Stimulated activated CD4-positive, alpha-beta T cell treated with anti-CD3 and anti-CD28 coated beads, TNF-alpha, amount 100 ng/mL, for 48 hours (primary cell): ENCODE measurements around the gene CTDSPL.

Experiments
- DNase-seq, 3 donors: peaks; one replicate each; pipeline ENCODE4 v3.0.0-alpha.2; 2020; ENCODE audit warnings: low read depth in 3 of 3

CTDSPL gene

DNA sequence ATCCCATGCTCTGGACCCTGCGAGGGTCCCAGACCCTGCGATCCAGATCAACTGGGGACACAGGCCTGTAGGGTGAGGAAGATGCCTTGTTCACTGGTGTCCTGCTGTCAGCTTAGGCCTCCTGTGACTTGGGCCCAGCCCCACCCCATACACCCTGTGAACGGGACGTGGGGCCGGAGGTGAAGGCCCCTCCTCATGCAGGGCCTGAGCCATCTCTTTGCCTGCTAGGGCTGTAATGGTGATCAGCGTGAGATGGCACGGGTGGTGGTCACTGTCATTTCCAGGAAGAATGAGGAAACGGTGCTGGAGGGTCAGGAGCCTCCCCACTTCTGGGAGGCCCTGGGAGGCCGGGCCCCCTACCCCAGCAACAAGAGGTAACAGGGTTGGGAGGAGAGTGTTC lies 141.3 kb downstream of the CTDSPL start:
- DNase-seq, result no peak

- peak; percentile 27 to 57 (median 38) for DNase-seq
Measured at GRCh38 chr3:38003371-38003816, 141.7 kb downstream of the CTDSPL start.

DNA sequence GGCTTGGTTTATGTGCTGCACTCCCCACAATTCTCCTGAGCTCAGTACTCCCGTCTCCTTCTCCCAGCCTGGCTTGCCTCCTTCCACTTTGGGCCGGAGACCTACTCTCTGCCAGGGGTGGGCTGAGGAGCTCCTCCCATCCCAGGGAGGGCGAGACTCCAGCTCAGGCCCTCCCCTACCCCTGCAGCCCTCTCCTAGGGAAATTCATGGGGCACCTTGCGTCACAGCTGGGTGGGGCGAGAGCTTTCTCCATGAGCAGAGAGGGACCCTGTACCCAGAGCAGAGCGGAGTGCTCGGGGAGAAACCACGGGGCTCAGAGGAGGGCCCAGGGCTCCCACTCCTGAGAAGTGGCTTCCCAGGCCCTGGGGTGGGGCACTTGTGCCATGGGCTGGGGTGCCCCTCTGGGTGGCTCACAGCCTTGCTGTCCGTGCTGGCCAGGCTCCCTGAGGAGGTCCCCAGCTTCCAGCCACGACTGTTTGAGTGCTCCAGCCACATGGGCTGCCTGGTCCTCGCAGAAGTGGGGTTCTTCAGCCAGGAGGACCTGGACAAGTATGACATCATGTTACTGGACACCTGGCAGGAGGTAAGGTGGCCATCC lies 142.2 kb downstream of the CTDSPL start:
- no peak for DNase-seq

DNA sequence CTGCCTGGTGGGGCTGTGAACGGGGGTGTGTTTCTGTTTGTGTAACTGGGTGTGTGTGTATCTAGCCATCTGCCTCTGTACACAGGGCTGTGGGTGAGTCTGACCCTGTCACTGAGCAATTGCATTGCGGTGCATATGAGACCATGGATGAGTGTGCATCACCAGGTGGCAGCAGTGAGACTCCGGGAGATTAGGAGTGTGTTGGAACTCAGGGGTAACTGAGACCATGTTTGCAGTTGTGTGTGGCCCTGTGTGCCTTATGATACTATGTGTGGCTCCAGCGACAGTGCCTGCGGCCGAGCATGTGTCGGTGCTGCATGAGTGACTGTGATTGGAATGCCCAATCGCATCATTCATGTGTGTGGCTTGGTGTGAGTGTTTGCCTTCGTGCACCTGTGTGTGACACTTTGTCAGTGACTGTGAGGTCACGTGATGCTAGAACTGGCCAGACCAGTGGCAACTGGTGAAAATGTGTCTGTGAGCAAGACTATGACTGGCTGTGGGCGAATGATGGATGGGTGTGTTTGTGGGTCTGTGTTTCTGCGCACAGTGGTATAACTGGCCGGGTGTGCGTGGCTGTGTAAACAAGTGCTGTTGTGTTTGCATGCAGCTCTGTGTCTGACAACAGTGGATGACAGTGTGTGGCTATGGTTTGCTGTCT lies 142.9 kb downstream of the CTDSPL start:
- DNase-seq, result peak in 1 of 3 donors; percentile 23

- no peak for DNase-seq
Measured at GRCh38 chr3:38005076-38006020, 143.7 kb downstream of the CTDSPL start.

GRCh38 chr3:38006031-38006430 lies 144.4 kb downstream of the CTDSPL start:
- DNase-seq, result no peak

DNA sequence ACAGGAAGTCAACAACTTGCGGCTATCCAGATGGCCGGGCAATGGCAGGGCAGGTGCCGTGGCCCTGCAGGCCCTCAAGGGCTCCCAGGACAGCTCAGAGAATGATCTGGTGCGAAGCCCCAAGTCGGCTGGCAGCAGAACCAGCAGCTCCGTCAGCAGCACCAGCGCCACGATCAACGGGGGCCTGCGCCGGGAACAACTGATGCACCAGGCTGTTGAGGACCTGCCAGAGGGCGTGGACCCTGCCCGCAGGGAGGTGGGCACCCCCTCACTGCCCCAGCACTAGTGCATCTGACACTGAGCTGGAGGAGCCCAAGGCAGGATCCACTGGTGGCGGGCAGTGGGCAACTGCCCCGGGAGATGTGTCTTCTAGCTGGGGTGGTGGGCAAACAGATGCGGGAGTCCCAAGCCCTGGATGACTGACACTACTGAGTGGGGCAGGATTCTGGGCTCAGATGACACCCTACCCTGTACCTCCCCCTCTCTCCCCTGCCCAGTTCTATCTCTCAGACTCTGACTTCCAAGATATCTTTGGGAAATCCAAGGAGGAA lies 144.8 kb downstream of the CTDSPL start:
- DNase-seq, result no peak

DNA sequence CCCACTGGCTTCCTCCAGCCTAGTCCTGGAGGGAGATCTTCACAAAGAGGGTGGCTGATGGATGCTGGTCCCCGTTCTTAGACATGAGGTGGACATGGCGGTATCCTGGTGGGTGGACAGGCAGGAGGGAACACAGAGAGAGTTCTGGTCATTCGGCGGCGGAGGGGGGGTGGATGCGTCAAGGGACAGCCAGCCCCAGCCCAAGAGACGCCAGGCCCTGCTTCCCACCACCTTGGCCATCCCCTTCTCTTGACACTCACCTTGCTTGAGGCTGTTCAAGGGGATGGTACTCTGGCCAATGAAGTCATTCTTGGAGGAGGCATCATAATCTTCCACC lies 146.0 kb downstream of the CTDSPL start:
- DNase-seq, result no peak

DNA sequence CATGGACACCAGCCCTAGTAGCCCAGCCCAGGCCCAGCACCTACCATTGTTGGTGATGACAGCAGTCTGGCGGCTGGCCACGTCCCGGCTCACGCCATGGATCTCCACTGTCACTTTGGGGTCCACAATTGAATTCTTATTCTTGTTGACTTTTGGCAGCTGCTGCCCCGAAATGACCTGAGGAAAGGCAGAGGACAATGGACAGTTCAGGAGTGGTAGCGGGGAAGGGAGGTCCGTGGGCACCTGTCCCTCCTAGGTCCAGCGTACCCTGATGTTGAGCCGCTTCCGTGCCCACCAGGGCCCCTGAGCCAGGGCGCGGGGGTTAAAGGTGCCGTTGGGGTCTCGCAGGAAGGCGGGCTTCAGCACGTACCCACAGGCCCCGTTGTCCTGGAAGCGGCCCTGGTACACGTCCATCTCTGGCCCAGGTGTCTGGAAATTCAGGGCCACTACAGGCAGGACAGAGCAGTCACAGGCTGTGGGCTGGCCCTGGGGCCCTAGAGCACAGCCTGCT lies 146.6 kb downstream of the CTDSPL start:
- DNase-seq, result no peak

GRCh38 chr3:38008971-38009580 lies 147.4 kb downstream of the CTDSPL start:
- DNase-seq, result no peak

- no peak for DNase-seq
Measured at GRCh38 chr3:38009807-38010591, 148.3 kb downstream of the CTDSPL start.

DNA sequence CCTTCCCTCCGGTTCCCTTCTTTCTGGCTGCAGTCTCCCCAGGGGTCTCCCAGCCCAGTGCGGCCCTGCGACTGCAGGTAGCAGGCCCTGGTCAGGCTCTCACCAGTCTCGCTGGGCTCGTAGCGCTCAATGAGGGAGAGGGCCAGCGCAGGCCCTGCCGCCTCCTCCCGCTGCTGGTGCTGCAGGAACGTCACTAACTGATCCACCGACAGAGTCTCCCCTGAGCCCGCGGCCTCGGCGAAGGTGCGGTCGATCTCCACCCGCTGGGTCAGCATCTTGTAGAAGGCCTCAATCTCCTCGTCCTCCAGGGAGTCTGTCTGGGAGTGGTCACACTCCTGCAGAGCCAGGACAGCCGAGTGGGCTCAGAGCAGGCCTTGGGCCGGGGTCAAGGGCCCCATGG lies 149.4 kb downstream of the CTDSPL start:
- no peak for DNase-seq

GRCh38 chr3:38015485-38015884 lies 153.8 kb downstream of the CTDSPL start:
- DNase-seq, result no peak

- no peak for DNase-seq
Measured at GRCh38 chr3:38015984-38016383, 154.3 kb downstream of the CTDSPL start.

- no peak for DNase-seq
Measured at GRCh38 chr3:38016410-38016809, 154.7 kb downstream of the CTDSPL start.

DNA sequence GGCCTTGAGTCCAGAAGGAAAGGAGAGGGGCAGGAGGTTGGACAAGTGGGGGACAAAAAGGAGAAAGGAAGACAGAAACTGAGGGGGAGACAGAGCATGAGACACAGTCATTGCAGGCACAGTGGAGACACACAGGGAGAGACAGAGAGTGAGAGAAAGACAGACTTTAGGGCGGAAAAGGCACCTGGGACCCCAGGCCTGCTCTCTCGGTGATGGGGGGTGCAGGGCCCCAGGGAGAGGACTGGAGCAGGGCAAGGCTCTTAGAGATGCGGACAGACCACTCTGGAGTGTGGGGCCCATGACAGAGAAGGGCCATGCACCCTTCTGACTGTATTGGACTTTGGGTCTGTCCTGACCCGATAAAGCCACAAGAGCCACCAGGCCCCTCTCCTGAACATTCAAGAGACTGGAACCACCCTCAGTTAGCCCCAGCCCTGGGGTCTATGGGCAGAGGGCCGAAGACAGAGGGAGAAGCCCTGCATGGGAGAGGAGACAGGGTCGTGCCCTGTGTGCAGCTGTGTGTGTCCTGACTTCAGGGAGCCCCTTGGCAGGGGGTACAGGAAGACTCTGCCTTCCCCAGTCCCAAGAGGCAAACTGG lies 155.3 kb downstream of the CTDSPL start:
- DNase-seq, result no peak

DNA sequence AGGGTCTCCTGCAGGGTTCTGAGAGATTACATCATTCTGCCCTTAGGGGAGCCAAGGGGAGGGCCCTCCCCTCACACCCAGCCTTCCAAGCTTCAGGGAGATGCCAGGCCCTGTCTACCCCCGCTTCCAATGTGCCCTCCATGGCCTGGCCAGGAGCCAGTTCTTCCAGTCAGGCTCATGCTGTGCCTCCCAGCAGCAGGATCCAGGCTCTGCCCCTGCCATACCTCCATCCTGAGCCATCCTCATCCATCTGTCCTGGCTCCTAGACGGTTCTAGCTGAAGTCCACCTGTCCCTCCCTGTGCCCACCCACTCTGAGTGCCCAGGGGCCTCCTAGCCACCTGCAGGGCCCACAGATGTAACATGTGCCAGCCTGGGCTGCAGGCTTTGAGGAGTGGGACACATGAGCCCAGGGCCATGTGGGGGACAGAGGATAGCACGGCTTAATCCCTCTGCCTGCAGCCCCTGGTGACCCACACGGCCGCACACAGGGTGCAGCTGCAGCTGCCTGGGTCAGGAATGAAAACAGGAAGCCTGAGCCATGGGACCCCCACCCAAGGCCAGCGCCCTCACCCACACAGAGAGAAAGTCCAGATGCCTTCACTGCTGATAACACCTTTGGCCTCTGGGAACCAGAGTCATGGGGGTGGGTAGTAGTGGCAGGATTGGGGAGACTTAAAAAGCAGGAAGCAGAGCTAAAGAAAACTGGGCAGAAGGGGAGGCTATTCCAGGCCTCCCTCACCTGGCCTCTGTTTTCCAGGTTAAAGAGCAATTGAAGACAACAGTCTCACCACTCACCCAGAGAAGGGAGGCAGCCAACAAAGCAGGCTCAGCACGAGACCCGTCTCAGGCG lies 156.0 kb downstream of the CTDSPL start:
- DNase-seq, result no peak

- DNase-seq, result no peak
Measured at GRCh38 chr3:38018296-38019266, 156.9 kb downstream of the CTDSPL start.
